ENCODE measurements around the gene NTM.

- TF ChIP-seq CTCF (IDR thresholded peaks at IDR 0.05 in 8 of 11, conservative IDR thresholded peaks at IDR 0.05 in 3 of 11) (no peak), POLR2A (IDR thresholded peaks at IDR 0.05) (no peak), POLR2AphosphoS5 (IDR thresholded peaks at IDR 0.05) (no peak)
These were observed 788.3 kb downstream of the NTM start for GRCh38 chr11:132158696-132159095.

Measured in spleen (tissue), 7 donors.